Measurements from ENCODE around the gene EDARADD.

GRCh38 chr1:236486356-236487002 is 92.4 kb downstream of the EDARADD start:
- TF ChIP-seq CTCF (conservative IDR thresholded peaks at IDR 0.05), result no peak
- no peak for TF ChIP-seq ZFX (IDR thresholded peaks at IDR 0.05)
